GM19395 (cell line): Measurements from ENCODE around the gene TMC3.

ENCODE experiments used
- ATAC-seq: cut with Tn5 transposase; IDR thresholded peaks from one replicate; pipeline ENCODE4 v1.9.1; 2021; ENCODE audit warnings: mild to moderate bottlenecking, moderate library complexity; ENCODE audit not compliant: unreplicated experiment

The TMC3 gene

DNA sequence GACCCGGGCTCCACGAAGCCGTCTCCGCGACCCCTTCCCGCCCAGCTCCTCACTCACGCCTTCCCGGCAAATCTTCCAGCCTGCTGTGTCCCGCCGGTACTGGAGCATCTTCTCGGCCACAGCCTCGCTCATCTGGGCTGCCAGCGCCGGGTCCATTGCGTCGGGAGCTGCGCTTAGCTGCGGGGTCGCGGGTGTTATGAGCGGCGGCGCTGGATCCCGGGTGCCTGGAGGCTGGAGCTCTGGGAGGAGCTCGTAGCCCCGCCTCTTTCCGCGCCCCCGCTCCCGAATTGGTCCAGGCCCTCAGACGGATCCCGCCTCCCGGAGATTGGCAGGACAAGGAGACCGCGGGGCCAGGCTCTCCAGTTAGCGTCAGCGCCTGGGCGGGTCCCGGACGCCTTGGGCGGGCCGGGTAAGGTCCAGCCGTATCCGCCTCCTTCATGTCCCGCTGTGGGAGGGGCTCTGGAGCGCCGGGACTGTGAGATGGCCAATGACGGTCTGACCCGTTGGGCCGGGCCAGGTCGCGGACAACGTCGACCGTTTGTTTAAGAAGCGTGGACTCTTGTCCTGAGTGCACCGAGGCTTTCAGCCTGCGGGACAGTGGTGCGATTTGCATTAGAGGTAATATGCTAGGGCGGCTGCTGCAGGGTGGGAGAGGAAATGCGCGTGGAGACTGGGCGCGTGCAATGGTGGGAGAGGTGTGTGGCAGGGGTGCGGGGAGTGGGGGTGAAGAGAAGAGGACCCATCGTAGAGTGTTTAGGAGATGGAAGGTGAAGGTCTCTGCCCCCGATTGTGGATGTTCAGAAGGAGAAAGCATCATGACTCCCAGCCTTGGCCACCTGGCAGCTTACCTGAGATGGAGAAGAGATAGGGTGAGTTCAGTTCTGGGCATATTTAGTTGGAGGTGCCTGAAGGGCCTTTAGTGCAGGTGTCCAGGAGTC is 49.8 kb downstream of the TMC3 start, which contains the start of gene STARD5:
STARD5 (minus strand) TSS at position 198 of the 938 bp plus-strand sequence; CDS start at position 156, 42 bp downstream.
- peak; percentile 98 for ATAC-seq

DNA sequence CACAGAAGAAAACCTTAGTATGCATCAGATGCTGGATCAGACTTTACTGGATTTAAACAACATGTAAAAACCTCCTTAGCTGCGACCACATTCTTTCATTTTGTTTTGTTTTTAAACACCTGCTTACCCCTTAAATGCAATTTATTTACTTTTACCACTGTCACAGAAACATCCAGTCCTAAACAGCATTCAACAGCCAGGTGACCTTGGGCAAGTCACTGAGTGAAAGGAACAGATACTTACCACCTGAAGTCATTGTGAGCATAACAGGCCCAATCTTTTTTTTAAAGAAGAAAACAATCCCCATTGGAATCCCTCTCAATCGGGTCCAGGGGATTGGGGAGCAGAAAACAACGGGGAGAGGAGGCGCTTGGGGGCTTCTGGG is 50.5 kb downstream of the TMC3 start:
- peak; percentile 31 for ATAC-seq

DNA sequence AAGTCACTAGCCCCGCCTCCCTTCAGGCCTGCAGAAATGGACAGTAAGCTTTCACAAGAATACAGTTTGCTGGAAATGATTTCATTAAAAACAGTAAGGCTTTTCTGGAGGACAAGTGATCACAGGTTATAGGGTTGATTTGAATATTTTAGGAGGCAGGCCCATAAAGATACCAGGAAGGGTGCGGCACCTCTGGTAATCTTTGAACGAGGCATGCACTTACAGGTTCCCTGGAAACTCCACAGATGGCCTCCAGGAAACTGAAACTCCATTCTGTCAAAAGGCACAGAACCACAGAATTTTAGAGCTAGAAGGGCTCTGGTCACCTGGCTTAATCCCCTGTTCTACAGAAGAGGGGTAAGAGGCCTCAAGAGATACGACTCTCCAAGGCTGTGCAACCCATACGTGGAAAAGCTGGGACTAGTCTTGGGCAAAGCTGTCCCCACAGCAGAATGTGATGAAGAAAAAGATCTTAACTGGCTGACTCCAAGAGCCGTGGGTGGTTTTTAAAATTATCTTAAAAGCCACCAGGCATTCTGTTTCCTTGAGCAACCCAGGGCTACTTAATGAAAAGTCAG is 51.2 kb downstream of the TMC3 start:
- no peak for ATAC-seq

DNA sequence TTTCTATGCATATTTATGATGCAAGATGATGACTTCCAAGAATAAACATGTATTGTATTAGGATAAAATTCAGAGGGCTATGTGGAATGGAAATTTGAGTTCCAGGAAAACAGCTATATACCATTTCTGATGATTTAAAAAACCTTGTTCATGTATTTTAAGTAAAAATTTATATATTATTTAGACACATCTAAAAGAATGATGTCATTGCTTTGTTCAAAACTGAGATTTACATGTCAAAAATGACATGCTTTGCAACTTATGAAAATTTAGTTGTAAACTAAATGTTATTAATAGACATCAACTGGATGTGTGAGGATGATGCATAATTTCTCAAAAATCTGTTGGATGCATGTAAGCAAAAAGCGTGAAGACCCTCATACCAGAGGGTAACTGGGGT is 52.3 kb downstream of the TMC3 start:
- ATAC-seq = no peak

DNA sequence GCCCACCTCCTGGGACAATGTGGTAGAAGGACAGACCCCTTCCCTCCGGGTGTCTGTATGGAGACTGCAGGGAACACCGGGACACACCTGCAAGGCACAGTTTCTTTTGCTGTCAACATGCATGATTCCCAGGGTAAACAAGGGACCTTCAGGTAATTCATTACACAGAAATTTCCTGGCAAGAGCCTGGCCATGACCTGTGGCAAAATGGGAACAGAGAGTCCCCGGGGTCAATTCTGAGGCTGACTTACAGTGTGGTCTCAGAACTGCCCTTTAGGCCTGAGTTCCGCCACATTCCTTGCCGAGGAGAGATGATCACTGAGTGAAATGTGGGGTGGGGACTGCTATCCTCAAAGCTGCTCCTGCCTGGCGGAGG is 56.4 kb downstream of the TMC3 start:
- no peak for ATAC-seq

DNA sequence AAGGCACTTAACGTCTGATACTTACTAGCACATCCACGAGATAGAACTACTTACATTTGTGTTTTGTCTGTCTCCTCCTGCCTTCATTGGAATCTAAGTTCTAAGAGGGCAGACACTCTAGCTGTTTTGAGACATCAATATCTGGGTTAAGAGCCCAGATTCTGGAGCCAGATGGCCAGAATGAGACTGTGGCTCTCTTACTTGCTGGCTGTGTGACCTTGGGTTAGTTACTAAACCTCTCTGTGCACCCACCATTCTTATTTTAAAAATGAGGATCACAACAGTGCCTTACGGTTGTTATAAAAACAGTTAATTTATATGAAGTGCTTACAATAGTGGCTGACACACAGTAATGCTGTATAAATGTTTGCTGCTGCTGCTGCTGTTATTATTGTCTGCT is 57.7 kb downstream of the TMC3 start:
- no peak for ATAC-seq

DNA sequence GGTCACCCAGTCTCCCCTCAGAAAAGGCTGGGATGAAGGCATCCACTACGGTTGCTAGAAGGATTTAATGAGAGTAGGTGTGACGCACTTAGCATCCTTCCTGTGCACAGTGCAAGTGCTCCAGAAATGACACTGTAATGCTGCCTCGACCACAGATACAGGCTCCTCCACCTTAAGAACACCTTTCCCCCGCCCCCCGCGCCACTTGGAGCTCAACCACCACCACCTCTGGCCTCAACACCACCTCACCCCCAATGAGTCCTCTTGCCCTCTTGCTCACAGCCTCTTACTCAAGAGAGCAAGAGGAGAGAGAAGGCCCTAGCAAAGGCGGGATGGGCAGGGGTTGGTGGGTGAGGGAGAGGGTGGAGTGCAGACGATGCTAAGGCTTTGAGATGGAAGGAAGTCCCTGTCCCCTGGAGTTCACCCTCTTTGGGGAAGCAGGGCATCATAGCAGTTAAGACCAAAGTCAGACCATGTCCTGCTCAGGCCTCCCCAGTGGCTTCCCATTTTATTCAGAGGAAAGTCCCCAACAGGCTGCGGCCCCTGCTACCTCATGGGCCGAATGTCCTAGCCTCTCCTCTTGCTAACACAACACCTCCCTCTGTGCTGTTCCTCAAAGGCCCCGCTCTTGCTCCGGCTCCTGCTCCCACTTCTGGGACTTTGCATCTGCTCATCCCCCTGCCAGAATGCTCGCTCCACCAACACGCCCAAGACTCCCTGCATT is 58.4 kb downstream of the TMC3 start:
- ATAC-seq = no peak

DNA sequence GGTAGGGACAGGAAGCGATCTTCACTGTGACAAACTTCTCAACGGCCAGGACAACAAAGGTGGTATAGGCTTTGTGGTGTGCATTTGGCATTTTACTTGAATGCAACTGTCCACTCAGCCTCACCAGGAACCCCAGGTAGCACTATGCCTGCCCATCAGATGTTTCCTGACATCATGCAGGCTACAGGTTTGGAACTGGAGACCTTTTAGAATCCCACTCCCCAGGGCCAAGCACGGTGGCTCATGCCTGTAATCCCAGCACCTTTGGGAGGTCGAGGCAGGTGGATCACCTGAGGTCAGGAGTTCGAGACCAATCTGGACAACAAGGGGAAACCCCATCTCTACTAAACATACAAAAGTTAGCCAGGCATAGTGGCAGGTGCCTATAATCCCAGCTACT is 59.6 kb downstream of the TMC3 start:
- no peak for ATAC-seq

DNA sequence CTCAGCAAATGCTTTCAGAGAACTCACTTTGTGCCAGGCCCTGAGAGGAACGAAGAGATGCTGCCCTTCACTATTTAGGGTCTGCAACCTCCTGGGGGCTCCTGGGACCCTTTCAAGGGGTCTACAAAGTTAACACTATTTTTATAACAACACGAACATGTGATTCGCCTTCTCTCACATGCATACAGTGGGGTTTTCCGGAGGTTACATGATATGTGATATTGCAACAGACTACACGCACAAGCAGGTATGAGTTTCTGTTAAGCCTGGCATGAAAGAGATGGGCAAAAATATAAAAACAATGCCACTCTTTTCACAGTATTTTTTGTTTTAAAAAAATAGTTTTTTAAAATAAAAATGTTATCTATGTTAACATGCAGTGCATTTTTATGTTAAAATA is 60.3 kb downstream of the TMC3 start:
- ATAC-seq = no peak

DNA sequence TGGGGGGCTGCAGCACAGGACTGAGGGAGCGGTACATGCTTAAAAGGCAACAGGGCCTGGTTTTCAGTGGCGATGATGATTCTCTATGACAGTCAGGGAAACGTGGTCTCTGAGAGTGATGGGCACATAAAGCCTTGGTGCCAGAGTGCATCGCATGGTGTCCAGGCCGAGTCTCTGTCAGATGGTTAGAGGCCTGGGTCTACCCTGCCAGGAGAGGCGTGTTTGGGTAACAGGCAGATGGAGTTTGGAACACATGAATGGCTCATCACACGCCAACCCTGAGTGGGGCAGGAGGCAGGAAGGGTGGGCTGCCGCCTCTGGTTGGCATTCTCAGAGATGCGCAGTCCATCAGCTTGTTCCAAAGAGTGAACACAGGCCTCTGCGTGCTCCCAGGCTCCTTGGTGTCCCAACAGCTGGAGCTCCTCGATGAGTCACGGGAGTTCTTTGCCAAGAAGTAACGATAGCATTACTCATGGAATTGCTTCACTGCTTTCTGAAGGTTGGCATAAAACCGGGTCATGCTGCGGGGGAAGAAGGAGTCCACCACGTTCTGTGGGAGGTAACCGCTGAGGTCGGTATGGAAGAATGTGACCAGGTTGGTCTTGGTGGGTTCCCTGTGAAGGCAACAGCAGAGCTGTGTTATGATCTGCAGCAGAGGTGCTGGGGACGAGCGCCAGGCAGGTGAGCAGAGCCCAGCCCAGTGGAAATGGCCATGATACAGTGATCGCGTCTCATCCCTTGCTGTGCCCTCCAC is 61.0 kb downstream of the TMC3 start:
- no peak for ATAC-seq

DNA sequence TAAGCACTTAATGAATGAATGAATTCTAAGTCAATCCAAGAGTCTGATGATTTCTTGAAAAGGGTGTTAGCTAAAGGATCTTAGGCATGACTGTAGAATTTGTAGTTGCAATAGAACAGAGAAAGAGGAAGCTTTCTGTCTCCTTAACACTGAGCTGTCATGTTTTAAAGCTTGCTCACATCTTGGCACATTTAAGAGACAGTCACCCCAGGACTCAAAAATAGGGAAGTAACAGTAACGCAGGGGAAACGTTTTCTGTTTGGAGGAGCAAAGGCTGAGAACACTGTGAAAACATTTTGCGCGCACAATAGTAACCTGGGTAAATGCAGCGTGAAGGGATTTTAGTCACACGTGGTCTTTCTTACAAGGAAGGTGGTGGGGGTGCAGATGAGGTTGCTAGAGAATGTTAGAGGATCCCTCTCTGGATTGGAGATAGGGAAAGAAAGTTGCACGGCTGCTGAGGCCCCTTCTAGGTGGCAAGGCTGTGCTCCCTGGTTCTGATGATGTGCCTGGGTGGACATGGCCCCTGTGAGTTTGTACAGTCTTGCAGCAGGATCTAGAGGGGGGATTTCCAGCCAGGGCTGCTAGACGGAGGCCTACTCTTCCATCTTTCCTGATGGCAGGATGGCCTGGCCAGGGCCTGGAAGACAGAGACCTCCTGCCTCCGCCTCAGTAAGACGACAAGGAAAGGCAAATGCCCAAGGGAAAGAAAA is 62.1 kb downstream of the TMC3 start:
- peak; percentile 61 for ATAC-seq

DNA sequence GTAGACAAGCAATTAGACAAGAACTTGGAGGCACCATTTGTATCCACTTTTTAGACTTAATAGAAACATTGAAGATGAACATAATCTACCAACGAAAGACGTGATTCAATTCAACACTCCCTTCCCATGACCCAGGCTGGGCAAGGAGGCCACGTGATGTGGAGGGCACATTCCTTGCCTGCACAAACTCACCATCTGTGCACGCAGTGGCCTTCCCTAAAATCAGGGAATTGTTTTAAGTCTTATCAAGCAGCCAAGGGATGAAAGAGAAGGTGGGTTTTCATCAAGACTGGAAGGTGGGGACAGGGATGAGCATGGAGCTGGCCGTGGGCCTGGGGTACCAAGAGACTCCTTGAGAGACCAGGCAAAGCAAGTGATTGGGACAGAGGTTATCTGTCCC is 63.5 kb downstream of the TMC3 start:
- no peak for ATAC-seq

DNA sequence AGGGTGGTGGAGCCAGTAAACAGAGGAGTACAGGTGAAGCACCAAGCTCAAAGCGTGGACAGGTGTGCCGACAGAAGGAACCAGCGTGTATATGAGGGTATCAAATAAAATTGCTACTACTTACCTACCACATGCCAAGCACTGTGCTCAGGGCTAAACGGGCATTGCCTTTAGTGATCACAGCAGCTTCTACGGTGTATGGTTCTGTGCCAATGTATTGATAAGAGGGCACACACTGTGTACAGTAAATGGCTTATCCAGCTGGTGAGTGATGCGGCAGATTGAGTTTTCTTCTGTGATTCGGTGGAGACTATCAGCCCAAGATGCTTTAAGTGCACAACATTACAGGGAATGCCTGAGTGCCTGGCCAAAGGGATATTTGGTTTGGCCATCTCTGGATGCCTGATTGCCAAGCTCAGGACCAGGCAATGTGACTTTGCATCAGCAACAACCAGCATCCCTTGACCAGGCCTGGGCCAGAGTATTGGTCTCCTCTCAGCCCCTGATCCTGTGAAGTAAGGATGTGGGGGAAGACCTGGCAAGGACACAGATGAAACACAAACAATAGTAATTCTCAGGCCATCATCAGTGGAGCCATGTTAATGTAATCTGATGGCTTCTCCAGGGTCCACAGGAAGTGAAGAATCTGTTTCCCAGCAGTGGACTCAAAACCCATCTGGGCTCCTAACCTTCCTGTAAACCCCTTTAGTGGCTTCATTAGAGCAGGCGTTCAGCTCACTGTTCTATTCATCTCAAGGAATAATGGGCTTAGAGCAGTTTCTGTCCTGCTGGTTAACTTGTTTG is 64.2 kb downstream of the TMC3 start:
- ATAC-seq = no peak

DNA sequence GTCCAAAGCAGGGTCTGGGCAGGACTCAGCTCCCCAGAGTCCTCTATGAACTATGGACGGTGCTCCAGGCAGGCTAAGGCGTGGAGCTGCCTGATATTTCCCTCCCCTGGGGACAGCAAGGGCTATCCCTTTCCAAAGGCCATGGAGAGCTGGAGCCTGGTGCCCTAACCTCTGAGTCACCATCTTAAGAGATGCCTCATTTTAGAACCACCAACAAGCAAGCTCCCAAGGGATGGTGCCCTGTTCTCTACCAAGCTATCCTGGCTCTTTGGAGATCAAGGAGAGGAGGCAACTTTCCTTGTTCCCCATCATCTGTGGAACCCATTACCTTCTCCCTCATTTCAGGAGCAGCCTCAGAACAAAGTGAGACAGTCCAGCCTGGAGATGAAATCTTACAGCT is 65.8 kb downstream of the TMC3 start:
- no peak for ATAC-seq

DNA sequence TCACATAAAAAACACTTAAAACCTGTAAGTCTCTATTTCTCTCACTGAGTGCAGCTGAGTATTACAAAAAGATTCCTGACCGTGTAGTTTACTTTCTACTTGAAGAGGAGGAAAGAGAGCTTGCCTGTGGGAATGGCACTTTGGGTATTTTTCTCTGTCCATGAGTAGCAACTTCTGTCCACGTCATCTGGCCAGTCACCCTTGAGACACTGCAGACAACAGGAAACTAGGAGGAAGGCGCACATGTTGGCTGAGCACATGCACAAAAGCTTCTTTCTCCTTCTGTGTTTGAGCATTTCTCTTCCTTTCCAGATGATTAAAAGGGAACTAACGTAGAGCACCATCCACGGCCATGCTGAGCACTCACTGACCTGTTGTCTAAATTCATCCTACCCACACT is 69.8 kb downstream of the TMC3 start:
- no peak for ATAC-seq

DNA sequence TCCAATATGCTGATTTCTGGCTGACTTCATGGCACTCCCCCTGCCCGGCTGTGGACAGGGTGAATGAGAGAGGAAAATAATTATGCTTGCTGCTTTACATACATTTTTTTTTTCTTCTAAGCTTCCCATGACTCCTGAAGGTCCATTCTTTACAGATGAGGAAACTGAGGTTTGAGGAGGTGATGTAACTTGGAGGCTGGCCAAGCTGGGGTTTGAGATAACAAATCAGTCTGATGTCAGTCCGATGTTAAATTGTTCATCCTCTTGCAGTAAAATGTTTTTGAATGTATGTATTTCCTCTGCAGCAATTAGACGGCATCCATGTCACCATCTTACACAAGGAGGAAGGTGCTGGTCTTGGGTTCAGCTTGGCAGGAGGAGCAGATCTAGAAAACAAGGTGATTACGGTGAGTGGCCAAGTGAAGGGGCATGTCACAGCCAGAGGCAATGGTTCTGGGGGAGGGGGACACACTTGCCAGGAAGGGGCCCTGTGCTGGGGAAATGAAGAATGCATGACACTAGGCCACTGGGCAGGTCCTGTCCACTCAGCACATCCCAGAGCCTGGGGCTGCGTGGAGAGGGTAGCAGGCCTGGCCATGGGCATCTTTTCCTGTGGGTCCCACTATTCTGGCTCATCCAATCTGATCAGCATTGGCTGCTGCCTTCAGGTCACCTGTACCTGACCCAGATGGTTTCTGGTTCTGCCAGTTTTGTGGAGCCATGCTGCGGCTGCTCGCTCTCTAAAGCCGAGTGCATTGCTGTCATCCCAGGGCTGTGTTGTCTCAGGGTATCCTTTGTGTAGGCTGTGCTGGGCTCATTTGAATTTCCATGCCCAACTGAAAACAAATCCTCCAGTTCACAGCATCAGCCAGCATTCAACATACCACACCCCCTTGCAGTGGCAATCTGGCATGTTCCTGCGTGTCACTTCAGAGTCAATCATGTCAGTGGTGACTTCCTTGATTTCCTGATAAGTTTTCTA is 70.5 kb downstream of the TMC3 start:
- ATAC-seq = no peak

DNA sequence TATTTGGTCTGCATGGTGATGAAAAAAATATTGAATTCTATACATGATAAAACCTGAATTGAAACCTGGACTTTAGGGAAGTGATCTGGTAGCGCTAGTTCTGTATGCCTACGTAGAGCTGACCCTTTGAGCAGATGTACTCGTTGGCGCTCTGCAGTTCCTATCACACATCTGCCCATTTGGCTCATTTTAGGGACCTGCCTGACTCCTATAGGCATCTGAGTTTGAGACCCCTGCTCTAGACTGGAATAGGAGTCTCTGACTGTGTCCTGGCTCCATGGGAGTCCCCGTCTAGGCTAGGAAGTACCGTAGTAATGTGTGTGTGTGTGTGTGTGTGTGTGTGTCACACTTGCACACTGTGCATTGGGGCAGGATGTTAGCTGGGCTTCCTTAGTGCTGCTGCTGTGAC is 71.3 kb downstream of the TMC3 start:
- ATAC-seq = peak; percentile 14

DNA sequence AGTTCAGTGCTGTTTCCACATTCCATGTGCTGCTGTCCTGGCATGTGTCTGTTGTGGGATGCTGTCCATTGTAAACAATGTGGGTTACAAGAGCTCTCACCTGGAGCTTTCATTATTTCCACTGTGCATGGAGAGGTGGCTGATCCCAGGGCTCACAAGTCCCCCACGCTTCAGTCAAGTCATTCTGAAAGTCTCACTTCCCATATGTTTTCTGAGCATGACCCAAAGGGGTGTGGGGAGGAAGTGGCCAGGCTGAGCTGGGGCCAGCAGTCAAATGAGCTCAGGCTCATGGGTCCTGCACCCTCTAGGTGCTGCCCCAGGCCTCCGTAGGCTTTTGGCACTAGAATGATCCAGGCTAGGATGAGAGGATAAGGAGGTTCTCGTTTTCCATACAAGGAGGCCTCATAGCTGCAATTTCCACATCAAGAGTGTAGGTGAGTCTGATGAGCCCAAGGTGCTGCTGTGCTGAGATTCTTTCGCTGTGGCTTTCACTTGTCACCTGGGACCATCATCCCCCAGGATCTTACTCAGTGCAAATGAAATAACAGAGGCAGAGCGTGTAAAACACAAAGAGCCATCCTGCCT is 72.1 kb downstream of the TMC3 start:
- peak; percentile 82 for ATAC-seq
